Skeletal muscle satellite cell (primary cell): ENCODE results near the gene NR1H4.

ENCODE experiments used
- H3K27me3 ChIP-seq: 2 replicates; pipeline ENCODE4 v1.7.0; 2013; ENCODE audit warnings: low read length; ENCODE audit not compliant: control insufficient read depth, insufficient read depth
- H3K36me3 ChIP-seq: 2 replicates; pipeline ENCODE4 v1.7.0; 2013; ENCODE audit warnings: mild to moderate bottlenecking, control low read depth, low read length; ENCODE audit not compliant: insufficient read depth
- H3K4me1 ChIP-seq: 2 replicates; pipeline ENCODE4 v1.7.0; 2013; ENCODE audit warnings: low read length; ENCODE audit not compliant: control insufficient read depth, insufficient read depth
- H3K4me2 ChIP-seq: 2 replicates; pipeline ENCODE4 v1.7.0; 2013; ENCODE audit warnings: mild to moderate bottlenecking, low read length
- H3K4me3 ChIP-seq: 2 replicates; pipeline ENCODE4 v1.7.0; 2013; ENCODE audit warnings: low read length
- H3K9ac ChIP-seq: 2 replicates; pipeline ENCODE4 v1.7.0; 2013; ENCODE audit warnings: mild to moderate bottlenecking, low read depth, low read length, moderate library complexity
- H3K9me3 ChIP-seq: replicated peaks from 2 replicates; pipeline ENCODE4 v1.7.0; 2013; ENCODE audit warnings: mild to moderate bottlenecking, control low read depth, low read length

NR1H4 gene

GRCh38 chr12:100473050-100473715 lies 483 bp upstream of the NR1H4 start:
- no peaks in the 10 kb centered on the region for H3K36me3 ChIP-seq
- H3K9me3 ChIP-seq: no peaks in the 10 kb centered on the region
- H3K4me1 ChIP-seq: no peaks in the 10 kb centered on the region
- H3K27me3 ChIP-seq: peaks cover 7% of the 10 kb centered on the region
- H3K4me3 ChIP-seq: no peak overlapping the region
- no peak overlapping the region for H3K9ac ChIP-seq
- H3K4me2 ChIP-seq: no peak overlapping the region

- no peak overlapping the region for H3K4me2 ChIP-seq
- no peaks in the 10 kb centered on the region for H3K36me3 ChIP-seq
- no peaks in the 10 kb centered on the region for H3K9me3 ChIP-seq
- peaks cover 7% of the 10 kb centered on the region for H3K27me3 ChIP-seq
- no peak overlapping the region for H3K9ac ChIP-seq
- no peaks in the 10 kb centered on the region for H3K4me1 ChIP-seq
- no peak overlapping the region for H3K4me3 ChIP-seq
Observed at GRCh38 chr12:100474617-100475016, 951 bp downstream of the NR1H4 start.

GRCh38 chr12:100476013-100476751 lies 2.5 kb downstream of the NR1H4 start:
- Histone ChIP-seq H3K9me3 (no peaks in the 10 kb centered on the region), H3K4me3 (no peak overlapping the region), H3K27me3 (peaks cover 7% of the 10 kb centered on the region), H3K9ac (no peak overlapping the region), H3K4me2 (no peak overlapping the region), H3K36me3 (no peaks in the 10 kb centered on the region), H3K4me1 (no peaks in the 10 kb centered on the region)

GRCh38 chr12:100481021-100481420 lies 7.4 kb downstream of the NR1H4 start:
- Histone ChIP-seq H3K27me3 (peaks cover 4% of the 10 kb centered on the region), H3K4me2 (no peak overlapping the region), H3K9ac (no peak overlapping the region), H3K4me1 (no peaks in the 10 kb centered on the region), H3K36me3 (no peaks in the 10 kb centered on the region), H3K9me3 (no peaks in the 10 kb centered on the region), H3K4me3 (no peak overlapping the region)

- H3K4me2 ChIP-seq: no peak overlapping the region
- no peaks in the 10 kb centered on the region for H3K36me3 ChIP-seq
- no peak overlapping the region for H3K4me3 ChIP-seq
- H3K9ac ChIP-seq: no peak overlapping the region
- no peaks in the 10 kb centered on the region for H3K4me1 ChIP-seq
- H3K9me3 ChIP-seq: no peaks in the 10 kb centered on the region
- no peaks in the 10 kb centered on the region for H3K27me3 ChIP-seq
Observed at GRCh38 chr12:100484183-100484886, 10.7 kb downstream of the NR1H4 start.

GRCh38 chr12:100484891-100485471 lies 11.3 kb downstream of the NR1H4 start:
- Histone ChIP-seq H3K9me3 (no peaks in the 10 kb centered on the region), H3K4me1 (no peaks in the 10 kb centered on the region), H3K4me3 (no peak overlapping the region), H3K36me3 (no peaks in the 10 kb centered on the region), H3K9ac (no peak overlapping the region), H3K4me2 (no peak overlapping the region), H3K27me3 (no peaks in the 10 kb centered on the region)

GRCh38 chr12:100485983-100486382 lies 12.3 kb downstream of the NR1H4 start:
- H3K4me2 ChIP-seq: no peak overlapping the region
- no peaks in the 10 kb centered on the region for H3K36me3 ChIP-seq
- no peak overlapping the region for H3K9ac ChIP-seq
- H3K27me3 ChIP-seq: no peaks in the 10 kb centered on the region
- no peak overlapping the region for H3K4me3 ChIP-seq
- no peaks in the 10 kb centered on the region for H3K9me3 ChIP-seq
- H3K4me1 ChIP-seq: no peaks in the 10 kb centered on the region

- Histone ChIP-seq H3K9ac (no peak overlapping the region), H3K4me3 (no peak overlapping the region), H3K4me2 (no peak overlapping the region), H3K36me3 (no peaks in the 10 kb centered on the region), H3K27me3 (no peaks in the 10 kb centered on the region), H3K9me3 (no peaks in the 10 kb centered on the region), H3K4me1 (peaks cover 6% of the 10 kb centered on the region)
Observed at GRCh38 chr12:100489251-100489820, 15.7 kb downstream of the NR1H4 start.

GRCh38 chr12:100490056-100490455 lies 16.4 kb downstream of the NR1H4 start:
- no peak overlapping the region for H3K4me2 ChIP-seq
- peaks cover 6% of the 10 kb centered on the region for H3K4me1 ChIP-seq
- no peaks in the 10 kb centered on the region for H3K9me3 ChIP-seq
- no peaks in the 10 kb centered on the region for H3K27me3 ChIP-seq
- H3K4me3 ChIP-seq: no peak overlapping the region
- no peak overlapping the region for H3K9ac ChIP-seq
- H3K36me3 ChIP-seq: no peaks in the 10 kb centered on the region

- Histone ChIP-seq H3K4me3 (no peak overlapping the region), H3K4me2 (no peak overlapping the region), H3K27me3 (no peaks in the 10 kb centered on the region), H3K36me3 (no peaks in the 10 kb centered on the region), H3K9ac (no peak overlapping the region), H3K4me1 (peaks cover 6% of the 10 kb centered on the region), H3K9me3 (no peaks in the 10 kb centered on the region)
Observed at GRCh38 chr12:100491104-100491503, 17.4 kb downstream of the NR1H4 start.

- Histone ChIP-seq H3K9ac (no peak overlapping the region), H3K4me2 (no peak overlapping the region), H3K4me1 (peaks cover 6% of the 10 kb centered on the region), H3K36me3 (no peaks in the 10 kb centered on the region), H3K4me3 (no peak overlapping the region), H3K9me3 (no peaks in the 10 kb centered on the region), H3K27me3 (no peaks in the 10 kb centered on the region)
Observed at GRCh38 chr12:100493396-100494012, 19.8 kb downstream of the NR1H4 start.
